ENCODE measurements around the gene SNCB. TPM values are rescaled to one million over a fixed set of nuclear protein-coding genes. Genes with fewer than 3 reads are reported as not detected.

Gene SNCB
- total and polyA plus RNA-seq, 2 of the 4 experiments (the other 2 are of a cell fraction) = 0.41 TPM; not detected in 1

DNA sequence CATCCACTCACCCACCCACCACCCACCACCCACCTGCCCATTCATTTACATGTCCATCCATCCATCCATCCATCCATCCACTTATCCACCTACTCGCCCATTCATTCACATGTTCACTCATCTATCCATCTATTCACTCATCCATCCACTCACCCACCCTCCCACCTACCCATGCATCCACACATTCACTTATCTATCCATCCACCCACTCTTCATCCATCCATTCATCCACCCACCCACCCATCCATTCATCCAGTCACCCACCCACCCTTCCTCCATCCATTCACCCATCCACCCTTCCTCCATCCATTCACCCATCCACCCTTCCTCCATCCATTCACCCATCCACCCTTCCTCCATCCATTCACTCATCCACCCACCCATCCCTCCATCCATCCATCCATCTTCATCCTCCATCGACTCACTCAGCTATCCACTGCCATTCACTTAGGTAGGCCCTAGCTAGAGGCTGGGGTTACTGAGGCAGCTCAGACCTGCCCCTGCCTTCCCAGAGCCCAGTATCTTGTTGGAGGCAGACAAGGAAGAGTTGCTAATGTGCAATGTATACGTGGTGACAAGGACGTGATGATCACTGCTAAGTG, 29.6 kb upstream of the SNCB start:
- Histone ChIP-seq H2BK15ac (ENCODE audit: low read depth, low read length) (no peak overlapping the region), H2AK9ac (replicated peaks; ENCODE audit: low read depth, low read length, poor library complexity) (peak overlapping the region; percentile 34), H4K8ac (ENCODE audit: low read depth in 2 of 2, low read length in 2 of 2) (no peak overlapping the region), H2AK5ac (ENCODE audit: low read depth, low read length) (no peak overlapping the region), H3K56ac (ENCODE audit: extremely low read depth, insufficient read depth, low read length) (no peak overlapping the region), H3K4me3 (ENCODE audit: insufficient read depth, low read depth, low read length) (no peak overlapping the region), H2BK5ac (ENCODE audit: low read depth, low read length, poor library complexity, severe bottlenecking) (no peak overlapping the region), H3K4ac (ENCODE audit: low read depth, low read length) (no peak overlapping the region), H3K27me3 (ENCODE audit: control insufficient read depth, insufficient read depth, low read length) (peaks cover 11% of the 10 kb centered on the region), H4K91ac (ENCODE audit: insufficient read depth, low read depth, low read length) (no peak overlapping the region), H4K20me1 (ENCODE audit: insufficient read depth, low read length) (peaks cover 7% of the 10 kb centered on the region), H3K27ac (ENCODE audit: insufficient read depth, low read length) (no peak overlapping the region), H2BK20ac (ENCODE audit: low read depth, low read length) (no peak overlapping the region), H3K9ac (ENCODE audit: low read depth, low read length) (no peak overlapping the region), H3K18ac (ENCODE audit: low read depth, low read length) (no peak overlapping the region), H3K9me1 (ENCODE audit: insufficient read depth, low read length) (peaks cover 3% of the 10 kb centered on the region; the same call in 1 of the 2 replicates), H3K23ac (ENCODE audit: low read depth, low read length) (no peak overlapping the region), H3K79me1 (ENCODE audit: low read depth in 1 of 2, low read length in 2 of 2) (no peaks in the 10 kb centered on the region), H3K36me3 (ENCODE audit: control insufficient read depth, insufficient read depth, low read length) (peaks cover 4% of the 10 kb centered on the region; the same call in 1 of the 2 replicates), H3K9me3 (ENCODE audit: control insufficient read depth, insufficient read depth, low read length) (no peaks in the 10 kb centered on the region), H2BK120ac (ENCODE audit: low read depth, low read length) (no peak overlapping the region), H2AFZ (replicated peaks; ENCODE audit: low read length, poor library complexity) (no peak overlapping the region), H3K4me2 (ENCODE audit: low read depth, low read length) (no peak overlapping the region), H4K5ac (ENCODE audit: low read depth, low read length) (no peak overlapping the region), H3K14ac (replicated peaks; ENCODE audit: low read depth, low read length) (no peak overlapping the region), H3K4me1 (ENCODE audit: control insufficient read depth, insufficient read depth, low read length) (no peaks in the 10 kb centered on the region)
- dilution Hi-C loops (cut with HindIII; ENCODE audit: low sequenced_read_pairs, unreplicated experiment) = no loop called here
- ChIA-PET POLR2A (ENCODE audit: unreplicated experiment) (no interaction called here), CTCF (interaction anchor here (0.6 to 1.4 kb wide), 19 partner anchors 8 to 930 kb away, joined by 3 to 13 read pairs (median 4); partner anchors contain the start of genes EIF4E1B, SNCB and TSPAN17)
- no TSS peak for BruUV-seq (replicated peaks)
- ATAC-seq (ENCODE audit: low read depth) = no peak
- in situ Hi-C loops (cut with MboI; ENCODE audit: low sequenced_read_pairs) = no loop called here
- 42% methylated on average over 3 of the region's 4 CpGs; no CpG with 5 or more reads in 1 of the 2 experiments for WGBS, 2 experiments (ENCODE audit: extremely low coverage in 2 of 2, insufficient read length in 1 of 2)
- intact Hi-C loops (cut with micrococcal nuclease) = loop anchor here (2.0 to 10.0 kb wide), 2 partner anchors 155 to 299 kb away; partner anchors contain the start of gene UNC5A
- no peak for DNase-seq
- no peak for TF ChIP-seq POLR2A (IDR thresholded peaks at IDR 0.05; ENCODE audit: low read depth, low read length)
- TF ChIP-seq MXI1 (IDR thresholded peaks at IDR 0.05; ENCODE audit: borderline replicate concordance, low read depth, low read length) = no peak
- no peak for TF ChIP-seq RAD21 (IDR thresholded peaks at IDR 0.05; ENCODE audit: low read length)
- TF ChIP-seq, protein P1, sequence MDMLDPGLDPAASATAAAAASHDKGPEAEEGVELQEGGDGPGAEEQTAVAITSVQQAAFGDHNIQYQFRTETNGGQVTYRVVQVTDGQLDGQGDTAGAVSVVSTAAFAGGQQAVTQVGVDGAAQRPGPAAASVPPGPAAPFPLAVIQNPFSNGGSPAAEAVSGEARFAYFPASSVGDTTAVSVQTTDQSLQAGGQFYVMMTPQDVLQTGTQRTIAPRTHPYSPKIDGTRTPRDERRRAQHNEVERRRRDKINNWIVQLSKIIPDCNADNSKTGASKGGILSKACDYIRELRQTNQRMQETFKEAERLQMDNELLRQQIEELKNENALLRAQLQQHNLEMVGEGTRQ (IDR thresholded peaks at IDR 0.05; ENCODE audit: low read depth, low read length) = no peak
- TF ChIP-seq CEBPB (IDR thresholded peaks at IDR 0.05; ENCODE audit: low read depth, low read length) = no peak
- TF ChIP-seq RFX5 (IDR thresholded peaks at IDR 0.05; ENCODE audit: low read depth, low read length) = no peak
- TF ChIP-seq BHLHE40 (IDR thresholded peaks at IDR 0.05; ENCODE audit: low read depth, low read length) = no peak
- TF ChIP-seq FOS (IDR thresholded peaks at IDR 0.05; ENCODE audit: low read depth, low read length) = no peak
- no peak for TF ChIP-seq NFE2L2 (IDR thresholded peaks at IDR 0.05; ENCODE audit: low read depth, low read length)
- TF ChIP-seq SMC3 (IDR thresholded peaks at IDR 0.05; ENCODE audit: low read depth, low read length) = no peak
- TF ChIP-seq, protein P2, sequence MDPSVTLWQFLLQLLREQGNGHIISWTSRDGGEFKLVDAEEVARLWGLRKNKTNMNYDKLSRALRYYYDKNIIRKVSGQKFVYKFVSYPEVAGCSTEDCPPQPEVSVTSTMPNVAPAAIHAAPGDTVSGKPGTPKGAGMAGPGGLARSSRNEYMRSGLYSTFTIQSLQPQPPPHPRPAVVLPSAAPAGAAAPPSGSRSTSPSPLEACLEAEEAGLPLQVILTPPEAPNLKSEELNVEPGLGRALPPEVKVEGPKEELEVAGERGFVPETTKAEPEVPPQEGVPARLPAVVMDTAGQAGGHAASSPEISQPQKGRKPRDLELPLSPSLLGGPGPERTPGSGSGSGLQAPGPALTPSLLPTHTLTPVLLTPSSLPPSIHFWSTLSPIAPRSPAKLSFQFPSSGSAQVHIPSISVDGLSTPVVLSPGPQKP (IDR thresholded peaks at IDR 0.05; ENCODE audit: borderline replicate concordance, low read depth, low read length) = no peak
- TF ChIP-seq, protein P3, sequence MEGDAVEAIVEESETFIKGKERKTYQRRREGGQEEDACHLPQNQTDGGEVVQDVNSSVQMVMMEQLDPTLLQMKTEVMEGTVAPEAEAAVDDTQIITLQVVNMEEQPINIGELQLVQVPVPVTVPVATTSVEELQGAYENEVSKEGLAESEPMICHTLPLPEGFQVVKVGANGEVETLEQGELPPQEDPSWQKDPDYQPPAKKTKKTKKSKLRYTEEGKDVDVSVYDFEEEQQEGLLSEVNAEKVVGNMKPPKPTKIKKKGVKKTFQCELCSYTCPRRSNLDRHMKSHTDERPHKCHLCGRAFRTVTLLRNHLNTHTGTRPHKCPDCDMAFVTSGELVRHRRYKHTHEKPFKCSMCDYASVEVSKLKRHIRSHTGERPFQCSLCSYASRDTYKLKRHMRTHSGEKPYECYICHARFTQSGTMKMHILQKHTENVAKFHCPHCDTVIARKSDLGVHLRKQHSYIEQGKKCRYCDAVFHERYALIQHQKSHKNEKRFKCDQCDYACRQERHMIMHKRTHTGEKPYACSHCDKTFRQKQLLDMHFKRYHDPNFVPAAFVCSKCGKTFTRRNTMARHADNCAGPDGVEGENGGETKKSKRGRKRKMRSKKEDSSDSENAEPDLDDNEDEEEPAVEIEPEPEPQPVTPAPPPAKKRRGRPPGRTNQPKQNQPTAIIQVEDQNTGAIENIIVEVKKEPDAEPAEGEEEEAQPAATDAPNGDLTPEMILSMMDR (conservative IDR thresholded peaks at IDR 0.05; ENCODE audit: low read depth, low read length) = no peak
- no peak for TF ChIP-seq CHD1 (IDR thresholded peaks at IDR 0.05; ENCODE audit: low read depth, low read length)

Measured in IMR-90 (cell line).